Mesenchymal stem cell (in vitro differentiated cells and primary cell): ENCODE data around the gene BBS5.

Experiments used
- DNase-seq: peaks from one replicate; pipeline ENCODE4 v3.0.0-alpha.2; 2013
- H2AFZ ChIP-seq: one replicate; pipeline ENCODE4 v1.6.1; 2013; ENCODE audit warnings: low read depth, mild to moderate bottlenecking, control low read depth, inconsistent platforms, low read length, moderate library complexity
- H2AK5ac ChIP-seq: 2 replicates; pipeline ENCODE4 v1.6.1; 2013; ENCODE audit warnings: low read length, moderate library complexity, mild to moderate bottlenecking, inconsistent platforms; ENCODE audit not compliant: severe bottlenecking
- H2BK120ac ChIP-seq: one replicate; pipeline ENCODE4 v1.6.1; 2013; ENCODE audit warnings: low read depth, mild to moderate bottlenecking, inconsistent platforms, low read length, moderate library complexity
- H2BK12ac ChIP-seq, 2 experiments: one replicate each; pipeline ENCODE4 v1.6.1; 2013; ENCODE audit warnings: inconsistent platforms in 2 of 2, low read length in 2 of 2, mild to moderate bottlenecking in 2 of 2, moderate library complexity in 2 of 2, control low read depth in 1 of 2
- H2BK15ac ChIP-seq: one replicate; pipeline ENCODE4 v1.6.1; 2013; ENCODE audit warnings: mild to moderate bottlenecking, low read depth, inconsistent platforms; ENCODE audit not compliant: poor library complexity, severe bottlenecking
- H2BK5ac ChIP-seq: 2 replicates; pipeline ENCODE4 v1.6.1; 2013; ENCODE audit warnings: low read depth, mild to moderate bottlenecking, low read length, control low read depth, inconsistent platforms; ENCODE audit not compliant: poor library complexity, severe bottlenecking
- H3K14ac ChIP-seq, 2 experiments: one replicate each; pipeline ENCODE4 v1.6.1; 2013; ENCODE audit warnings: inconsistent platforms in 2 of 2, low read length in 2 of 2, control low read depth in 1 of 2, mild to moderate bottlenecking in 1 of 2, moderate library complexity in 1 of 2
- H3K18ac ChIP-seq, 2 experiments: one replicate each; pipeline ENCODE4 v1.6.1; 2013; ENCODE audit warnings: inconsistent platforms in 2 of 2, low read length in 2 of 2, control low read depth in 1 of 2, low read depth in 1 of 2, mild to moderate bottlenecking in 1 of 2
- H3K23ac ChIP-seq, 2 experiments: one replicate each; pipeline ENCODE4 v1.6.1; 2013; ENCODE audit warnings: inconsistent platforms in 2 of 2, low read length in 2 of 2, mild to moderate bottlenecking in 2 of 2, moderate library complexity in 2 of 2, control low read depth in 1 of 2
- H3K27ac ChIP-seq: 2 replicates; pipeline ENCODE4 v1.5.1; 2013; ENCODE audit warnings: mild to moderate bottlenecking, moderate library complexity, low read length, control low read depth, inconsistent platforms; ENCODE audit not compliant: poor library complexity, severe bottlenecking
- H3K27me3 ChIP-seq, 2 experiments: 2 replicates each; pipeline versions ENCODE4 v1.6.1 to v1.7.0; 2013; ENCODE audit warnings: low read length in 2 of 2, mild to moderate bottlenecking in 2 of 2, moderate library complexity in 2 of 2, control low read depth in 1 of 2, inconsistent platforms in 1 of 2; ENCODE audit not compliant: control insufficient read depth in 1 of 2, insufficient read depth in 1 of 2
- H3K36me3 ChIP-seq, 2 experiments: 2 replicates each; pipeline versions ENCODE4 v1.6.1 to v1.7.0; 2013; ENCODE audit warnings: low read length in 2 of 2, control low read depth in 1 of 2, inconsistent platforms in 1 of 2, low read depth in 1 of 2, mild to moderate bottlenecking in 1 of 2; ENCODE audit not compliant: insufficient read depth in 2 of 2, control insufficient read depth in 1 of 2
- H3K4ac ChIP-seq, 2 experiments: one replicate each; pipeline ENCODE4 v1.6.1; 2013; ENCODE audit warnings: inconsistent platforms in 2 of 2, low read length in 2 of 2, mild to moderate bottlenecking in 2 of 2, moderate library complexity in 2 of 2, control low read depth in 1 of 2, low read depth in 1 of 2
- H3K4me1 ChIP-seq: 2 replicates; pipeline ENCODE4 v1.6.1; 2013; ENCODE audit warnings: low read depth, low read length, control low read depth; ENCODE audit not compliant: control insufficient read depth, insufficient read depth
- H3K4me2 ChIP-seq: 2 replicates; pipeline ENCODE4 v1.6.1; 2013; ENCODE audit warnings: low read length, mild to moderate bottlenecking, inconsistent platforms; ENCODE audit not compliant: poor library complexity, severe bottlenecking
- H3K4me3 ChIP-seq, 2 experiments: 2 replicates each; pipeline versions ENCODE4 v1.5.1 to v1.7.0; 2013; ENCODE audit warnings: low read length in 2 of 2, mild to moderate bottlenecking in 2 of 2, control low read depth in 1 of 2, low read depth in 1 of 2; ENCODE audit not compliant: insufficient read depth in 1 of 2
- H3K79me1 ChIP-seq: replicated peaks from 2 replicates; pipeline ENCODE4 v1.6.1; 2013; ENCODE audit warnings: mild to moderate bottlenecking, control low read depth, low read length, inconsistent platforms; ENCODE audit not compliant: poor library complexity, severe bottlenecking
- H3K9ac ChIP-seq: 2 replicates; pipeline ENCODE4 v1.7.0; 2013; ENCODE audit warnings: mild to moderate bottlenecking, low read length, moderate library complexity
- H3K9me3 ChIP-seq: 2 replicates; pipeline ENCODE4 v1.7.0; 2013; ENCODE audit warnings: mild to moderate bottlenecking, low read length; ENCODE audit not compliant: control insufficient read depth
- H4K8ac ChIP-seq: one replicate; pipeline ENCODE4 v1.6.1; 2013; ENCODE audit warnings: inconsistent platforms, mild to moderate bottlenecking, low read length, moderate library complexity
- H4K91ac ChIP-seq: one replicate; pipeline ENCODE4 v1.6.1; 2013; ENCODE audit warnings: mild to moderate bottlenecking, low read length, inconsistent platforms
- WGBS: methylation state at CpG from one replicate; pipeline ENCODE4 v1.1.7; 2013; ENCODE audit warnings: mixed read lengths; 5-methylcytosine and 5-hydroxymethylcytosine counted together

The BBS5 gene

DNA sequence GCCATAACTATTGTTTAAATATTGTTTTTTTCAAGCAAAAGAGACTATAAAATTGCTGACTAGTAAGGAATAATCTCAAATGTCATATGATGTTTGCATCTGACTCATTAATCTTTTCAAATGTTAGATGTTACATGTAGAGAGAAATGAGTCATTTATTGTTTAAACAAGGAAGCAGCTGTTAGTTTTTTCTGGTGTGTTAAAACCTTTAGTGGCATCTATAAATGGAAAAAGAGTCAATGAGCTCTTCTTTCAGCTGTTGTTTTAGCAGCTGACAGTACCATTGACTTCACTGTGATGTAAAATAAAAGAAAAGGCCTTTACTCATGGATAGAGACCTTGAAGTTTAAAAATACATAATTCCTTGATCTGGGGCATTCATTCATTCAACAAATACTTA lies 28.4 kb downstream of the BBS5 start:
- Histone ChIP-seq H2BK5ac (no peak overlapping the region), H3K4ac (no peak overlapping the region), H3K4me3 (no peak overlapping the region), H3K23ac (no peak overlapping the region), H4K91ac (no peak overlapping the region), H3K18ac (no peak overlapping the region), H2BK15ac (no peak overlapping the region), H4K8ac (no peak overlapping the region), H3K14ac (no peak overlapping the region), H3K9me3 (no peaks in the 10 kb centered on the region), H3K27me3 (no peaks in the 10 kb centered on the region), H2BK12ac (no peak overlapping the region), H3K4me2 (no peak overlapping the region), H3K9ac (peak overlapping the region; percentile 49), H3K4me1 (no peaks in the 10 kb centered on the region), H2AK5ac (no peak overlapping the region), H3K79me1 (no peaks in the 10 kb centered on the region), H3K36me3 (peaks cover 10 to 16% of the 10 kb centered on the region in 2 experiments), H3K27ac (no peak overlapping the region), H2BK120ac (no peak overlapping the region), H2AFZ (no peak overlapping the region)
- DNase-seq, result peak; percentile 78

DNA sequence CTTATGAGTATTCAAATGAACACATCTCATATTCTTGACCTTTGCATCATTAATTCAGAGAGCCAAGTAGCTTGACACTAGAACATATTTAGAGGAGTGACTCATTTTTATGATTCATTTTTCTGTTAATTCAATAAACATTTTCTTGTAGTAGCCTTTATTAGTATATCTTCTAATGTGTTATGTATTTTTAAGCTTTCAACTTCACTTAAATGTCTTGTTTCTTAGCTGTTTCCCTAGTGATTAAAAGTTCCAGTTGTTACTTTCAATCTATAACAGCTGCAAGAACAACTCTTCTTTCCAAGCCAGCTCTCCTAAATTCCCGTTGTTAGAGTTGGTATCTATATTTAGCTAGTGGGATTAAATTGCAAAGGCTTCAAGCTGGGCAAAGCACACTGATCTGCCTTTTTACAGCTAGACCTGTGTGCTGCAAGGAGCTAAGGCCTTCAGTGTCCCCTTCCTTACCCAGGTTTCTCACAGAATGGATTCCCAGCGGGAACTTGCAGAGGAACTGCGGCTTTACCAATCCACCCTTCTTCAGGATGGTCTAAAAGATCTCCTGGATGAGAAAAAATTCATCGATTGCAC lies 30.1 kb downstream of the BBS5 start, which contains the start of gene KLHL41:
Gene KLHL41 (plus strand): TSS at position 405 of the 588 bp plus-strand sequence. CDS start 77 bp downstream, at position 482.
- Histone ChIP-seq H3K9me3 (no peaks in the 10 kb centered on the region), H3K4me3 (peak within 1 kb of the TSS in 1 of 2 experiments; percentile 23), H2BK120ac (no peak within 1 kb of the TSS), H2BK12ac (no peak within 1 kb of the TSS), H3K9ac (peak within 1 kb of the TSS; percentile 46), H4K8ac (no peak within 1 kb of the TSS), H3K36me3 (peaks cover 1 to 10% of the 10 kb centered on the region in 2 experiments), H3K18ac (no peak within 1 kb of the TSS), H3K4me2 (no peak within 1 kb of the TSS), H2BK5ac (no peak within 1 kb of the TSS), H2AK5ac (no peak within 1 kb of the TSS), H3K4me1 (no peaks in the 10 kb centered on the region), H4K91ac (no peak within 1 kb of the TSS), H3K4ac (no peak within 1 kb of the TSS), H3K27ac (no peak within 1 kb of the TSS), H3K14ac (no peak within 1 kb of the TSS), H3K23ac (no peak within 1 kb of the TSS), H2AFZ (no peak within 1 kb of the TSS), H3K27me3 (no peaks in the 10 kb centered on the region), H2BK15ac (no peak within 1 kb of the TSS), H3K79me1 (no peaks in the 10 kb centered on the region)
- WGBS, result 93% methylated on average over 4 of the region's 4 CpGs
- no peak for DNase-seq

DNA sequence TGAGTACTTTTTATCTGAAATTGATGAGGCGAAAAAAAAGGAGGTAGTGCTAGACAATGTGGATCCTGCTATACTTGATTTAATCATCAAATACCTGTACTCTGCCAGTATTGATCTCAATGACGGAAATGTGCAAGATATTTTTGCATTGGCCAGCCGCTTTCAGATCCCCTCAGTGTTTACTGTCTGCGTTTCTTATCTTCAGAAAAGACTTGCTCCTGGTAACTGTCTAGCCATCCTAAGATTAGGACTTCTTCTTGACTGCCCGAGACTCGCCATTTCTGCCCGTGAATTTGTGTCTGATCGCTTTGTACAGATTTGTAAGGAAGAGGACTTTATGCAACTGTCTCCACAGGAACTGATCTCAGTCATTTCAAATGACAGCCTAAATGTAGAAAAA lies 30.7 kb downstream of the BBS5 start:
- Histone ChIP-seq H2AK5ac (no peak overlapping the region), H3K9ac (peak overlapping the region; percentile 46), H3K14ac (no peak overlapping the region), H3K27ac (no peak overlapping the region), H2AFZ (no peak overlapping the region), H2BK120ac (no peak overlapping the region), H3K4me2 (no peak overlapping the region), H3K4ac (no peak overlapping the region), H4K8ac (no peak overlapping the region), H2BK5ac (no peak overlapping the region), H2BK12ac (no peak overlapping the region), H4K91ac (no peak overlapping the region), H3K79me1 (no peaks in the 10 kb centered on the region), H2BK15ac (no peak overlapping the region), H3K23ac (no peak overlapping the region), H3K36me3 (peaks cover 0 to 6% of the 10 kb centered on the region in 2 experiments), H3K9me3 (no peaks in the 10 kb centered on the region), H3K18ac (no peak overlapping the region), H3K4me1 (no peaks in the 10 kb centered on the region), H3K4me3 (no peak overlapping the region), H3K27me3 (no peaks in the 10 kb centered on the region)
- WGBS, result 95% methylated on average over 8 of the region's 8 CpGs
- no peak for DNase-seq

DNA sequence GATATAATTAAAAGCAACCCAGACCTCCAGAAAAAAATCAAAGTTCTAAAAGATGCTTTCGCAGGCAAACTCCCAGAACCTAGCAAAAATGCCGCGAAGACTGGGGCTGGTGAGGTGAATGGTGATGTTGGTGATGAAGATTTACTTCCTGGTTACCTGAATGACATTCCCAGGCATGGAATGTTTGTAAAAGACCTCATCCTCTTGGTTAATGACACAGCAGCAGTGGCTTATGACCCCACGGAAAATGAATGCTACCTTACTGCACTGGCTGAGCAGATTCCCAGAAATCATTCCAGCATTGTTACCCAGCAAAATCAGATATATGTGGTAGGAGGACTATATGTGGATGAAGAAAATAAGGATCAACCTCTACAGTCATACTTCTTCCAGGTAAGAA lies 31.2 kb downstream of the BBS5 start:
- no peak overlapping the region for H3K14ac ChIP-seq
- no peak overlapping the region for H3K9ac ChIP-seq
- H3K27ac ChIP-seq, result no peak overlapping the region
- H2AFZ ChIP-seq, result no peak overlapping the region
- H3K9me3 ChIP-seq, result no peaks in the 10 kb centered on the region
- H2BK12ac ChIP-seq, result no peak overlapping the region
- no peak for DNase-seq
- H2BK5ac ChIP-seq, result no peak overlapping the region
- peaks cover 0 to 1% of the 10 kb centered on the region in 2 experiments for H3K36me3 ChIP-seq
- no peak overlapping the region for H3K4me2 ChIP-seq
- no peak overlapping the region for H2BK15ac ChIP-seq
- H3K4me3 ChIP-seq, result no peak overlapping the region
- H3K23ac ChIP-seq, result no peak overlapping the region
- no peak overlapping the region for H2AK5ac ChIP-seq
- H4K8ac ChIP-seq, result no peak overlapping the region
- H3K4me1 ChIP-seq, result no peaks in the 10 kb centered on the region
- no peaks in the 10 kb centered on the region for H3K27me3 ChIP-seq
- H3K18ac ChIP-seq, result no peak overlapping the region
- no peak overlapping the region for H2BK120ac ChIP-seq
- WGBS, result 90% methylated on average over 4 of the region's 4 CpGs
- no peak overlapping the region for H4K91ac ChIP-seq
- no peaks in the 10 kb centered on the region for H3K79me1 ChIP-seq
- no peak overlapping the region for H3K4ac ChIP-seq
